Ishikawa (cell line): ENCODE results near the gene KCNAB1.

Experiments
- CEBPB ChIP-seq: IDR thresholded peaks from 2 replicates; pipeline ENCODE4 v1.6.1; 2012
- CREB1 ChIP-seq: IDR thresholded peaks from 2 replicates; pipeline ENCODE4 v1.6.1; 2012; ENCODE audit warnings: low read depth
- EGR1 ChIP-seq: IDR thresholded peaks from 2 replicates; pipeline ENCODE4 v1.6.1; 2012
- EP300 ChIP-seq: IDR thresholded peaks from 2 replicates; pipeline ENCODE4 v1.6.1; 2012; ENCODE audit warnings: borderline replicate concordance
- FOXM1 ChIP-seq: IDR thresholded peaks from 2 replicates; pipeline ENCODE4 v1.6.1; 2012; ENCODE audit warnings: low read depth, borderline replicate concordance
- MAX ChIP-seq: IDR thresholded peaks from 2 replicates; pipeline ENCODE4 v1.6.1; 2012
- NFIC ChIP-seq: IDR thresholded peaks from 2 replicates; pipeline ENCODE4 v1.6.1; 2012
- RAD21 ChIP-seq: IDR thresholded peaks from 2 replicates; pipeline ENCODE4 v1.6.1; 2012; ENCODE audit warnings: low read depth
- REST ChIP-seq: IDR thresholded peaks from 2 replicates; pipeline ENCODE4 v1.6.1; 2012; ENCODE audit warnings: low read depth, mild to moderate bottlenecking
- TAF1 ChIP-seq: IDR thresholded peaks from 2 replicates; pipeline ENCODE4 v1.6.1; 2012; ENCODE audit warnings: low read depth, mild to moderate bottlenecking
- TCF12 ChIP-seq: IDR thresholded peaks from 2 replicates; pipeline ENCODE4 v1.6.1; 2012; ENCODE audit warnings: low read depth
- TEAD4 ChIP-seq: IDR thresholded peaks from 2 replicates; pipeline ENCODE4 v1.6.1; 2012
- USF1 ChIP-seq: IDR thresholded peaks from 2 replicates; pipeline ENCODE4 v1.6.1; 2012
- YY1 ChIP-seq: IDR thresholded peaks from 2 replicates; pipeline ENCODE4 v1.6.1; 2012; ENCODE audit warnings: low read depth
- ZBTB7A ChIP-seq: IDR thresholded peaks from 2 replicates; pipeline ENCODE4 v1.6.1; 2012; ENCODE audit warnings: low read depth

The KCNAB1 gene

GRCh38 chr3:156543043-156543555 lies 422.7 kb downstream of the KCNAB1 start:
- TF ChIP-seq MAX: no peak
- TF ChIP-seq CEBPB: no peak
- no peak for TF ChIP-seq REST
- no peak for TF ChIP-seq EGR1
- no peak for TF ChIP-seq TCF12
- TF ChIP-seq USF1: no peak
- TF ChIP-seq TEAD4: no peak
- no peak for TF ChIP-seq EP300
- TF ChIP-seq NFIC: no peak
- no peak for TF ChIP-seq CREB1

GRCh38 chr3:156547637-156548036 lies 427.3 kb downstream of the KCNAB1 start:
- TF ChIP-seq MAX (no peak), EGR1 (no peak), TCF12 (no peak), USF1 (no peak), ZBTB7A (no peak), YY1 (no peak), TAF1 (no peak), NFIC (no peak), CEBPB (no peak), REST (no peak), FOXM1 (no peak), CREB1 (no peak)

- TF ChIP-seq CREB1 (no peak), CEBPB (no peak), ZBTB7A (no peak), MAX (no peak), TAF1 (no peak), YY1 (no peak), REST (no peak), RAD21 (no peak)
Measured at GRCh38 chr3:156548041-156548687, 427.8 kb downstream of the KCNAB1 start.

GRCh38 chr3:156548902-156549301 lies 428.5 kb downstream of the KCNAB1 start:
- TF ChIP-seq NFIC (no peak), MAX (no peak), EP300 (no peak), CREB1 (no peak), YY1 (no peak), TCF12 (no peak), REST (no peak), FOXM1 (no peak), USF1 (no peak), EGR1 (no peak)
